GM21360 (cell line): ENCODE results near the gene OTOR.

Experiments
- ATAC-seq: cut with Tn5 transposase; IDR thresholded peaks from one replicate; pipeline ENCODE4 v1.9.1; 2021; ENCODE audit warnings: mild to moderate bottlenecking, moderate library complexity; ENCODE audit not compliant: unreplicated experiment

OTOR gene, protein sequence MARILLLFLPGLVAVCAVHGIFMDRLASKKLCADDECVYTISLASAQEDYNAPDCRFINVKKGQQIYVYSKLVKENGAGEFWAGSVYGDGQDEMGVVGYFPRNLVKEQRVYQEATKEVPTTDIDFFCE

DNA sequence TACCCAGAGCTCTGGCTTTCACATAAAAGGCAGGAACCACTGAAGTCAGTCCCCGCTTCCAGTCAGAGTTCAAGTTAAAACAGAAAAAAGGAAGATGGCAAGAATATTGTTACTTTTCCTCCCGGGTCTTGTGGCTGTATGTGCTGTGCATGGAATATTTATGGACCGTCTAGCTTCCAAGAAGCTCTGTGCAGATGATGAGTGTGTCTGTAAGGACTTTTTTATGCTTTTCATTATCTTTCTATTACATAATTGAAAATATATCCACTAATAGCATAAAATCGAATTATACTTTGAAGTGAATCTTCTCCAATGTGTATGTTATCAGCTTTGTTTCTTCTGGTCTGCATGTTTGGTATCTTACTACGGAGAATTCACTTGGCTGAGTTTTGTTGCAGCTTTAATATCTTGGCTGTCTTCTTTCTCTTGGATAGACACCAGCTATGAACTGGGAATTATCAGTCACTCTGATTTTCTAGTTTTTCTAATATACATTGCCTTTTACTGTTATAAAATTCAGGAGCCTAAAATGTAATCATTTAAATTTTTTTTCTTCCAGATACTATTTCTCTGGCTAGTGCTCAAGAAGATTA, at the start of gene OTOR:
TSS of gene OTOR (plus strand) at position 51 of the 593 bp plus-strand sequence. CDS start at position 95, 44 bp downstream.
- ATAC-seq = no peak

- no peak for ATAC-seq
Observed at GRCh38 chr20:16699293-16699692, 48.9 kb upstream of the OTOR start.

DNA sequence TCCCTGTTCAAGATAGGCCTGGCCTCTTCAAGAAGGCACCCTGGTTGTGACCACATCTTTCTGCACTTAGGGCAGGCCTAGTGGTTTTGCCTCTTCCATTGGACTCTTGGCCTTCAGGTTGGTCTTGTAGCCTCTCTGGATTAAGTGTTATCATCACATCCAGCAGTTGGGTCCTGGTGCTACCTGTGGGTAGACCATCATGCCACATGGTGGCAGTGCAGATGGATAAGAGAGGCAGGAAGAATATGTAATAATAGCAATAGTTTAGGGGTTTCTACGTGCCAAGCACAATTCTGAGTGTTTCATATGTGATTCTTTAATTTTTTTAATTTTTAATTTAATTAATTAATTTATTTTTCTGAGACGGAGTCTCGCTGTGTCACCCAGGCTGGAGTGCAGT, 46.9 kb upstream of the OTOR start:
- ATAC-seq = peak; percentile 68

- ATAC-seq = no peak
Observed at GRCh38 chr20:16703570-16703969, 44.6 kb upstream of the OTOR start.

GRCh38 chr20:16707674-16708073, 40.5 kb upstream of the OTOR start:
- peak; percentile 70 for ATAC-seq

DNA sequence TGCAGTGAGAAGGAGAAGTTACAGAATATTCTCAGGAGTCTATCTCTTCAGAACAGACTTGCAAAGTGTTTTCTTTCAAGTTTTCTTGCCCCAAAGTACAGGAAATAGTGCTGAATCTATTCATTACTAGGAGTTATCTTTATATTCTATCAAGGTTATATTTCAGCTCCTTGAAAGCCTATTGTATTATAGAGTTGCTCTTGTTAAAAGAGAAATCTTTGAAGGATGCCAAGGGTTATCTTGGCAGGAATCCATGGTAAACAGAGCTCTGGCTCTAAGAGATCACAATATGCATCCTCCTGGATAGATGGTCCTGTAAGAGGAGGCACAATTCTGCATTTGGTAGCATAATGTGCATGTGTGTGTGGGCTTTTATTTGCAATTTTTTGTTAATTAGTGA, 39.6 kb upstream of the OTOR start:
- ATAC-seq = no peak

DNA sequence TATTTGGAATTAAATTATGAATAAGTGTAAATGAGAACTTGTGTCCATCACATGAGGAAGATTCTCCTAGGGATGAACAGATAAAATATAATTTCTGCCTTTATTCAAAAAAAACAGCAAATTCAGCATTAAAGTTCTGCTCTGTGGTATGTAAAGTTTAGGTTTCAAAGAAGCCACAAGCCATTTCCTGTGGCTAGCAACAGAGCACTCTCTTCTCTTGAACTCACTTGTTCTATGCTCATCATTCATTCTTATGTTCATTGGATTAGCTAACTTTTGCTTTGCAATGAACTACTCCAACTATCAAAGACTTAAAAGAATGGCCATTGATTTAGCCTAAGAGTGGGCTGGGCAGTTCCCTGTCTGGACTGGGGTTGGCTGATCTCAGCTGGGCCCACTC, 39.1 kb upstream of the OTOR start:
- peak; percentile 66 for ATAC-seq

- ATAC-seq = no peak
Observed at GRCh38 chr20:16710781-16711180, 37.4 kb upstream of the OTOR start.

DNA sequence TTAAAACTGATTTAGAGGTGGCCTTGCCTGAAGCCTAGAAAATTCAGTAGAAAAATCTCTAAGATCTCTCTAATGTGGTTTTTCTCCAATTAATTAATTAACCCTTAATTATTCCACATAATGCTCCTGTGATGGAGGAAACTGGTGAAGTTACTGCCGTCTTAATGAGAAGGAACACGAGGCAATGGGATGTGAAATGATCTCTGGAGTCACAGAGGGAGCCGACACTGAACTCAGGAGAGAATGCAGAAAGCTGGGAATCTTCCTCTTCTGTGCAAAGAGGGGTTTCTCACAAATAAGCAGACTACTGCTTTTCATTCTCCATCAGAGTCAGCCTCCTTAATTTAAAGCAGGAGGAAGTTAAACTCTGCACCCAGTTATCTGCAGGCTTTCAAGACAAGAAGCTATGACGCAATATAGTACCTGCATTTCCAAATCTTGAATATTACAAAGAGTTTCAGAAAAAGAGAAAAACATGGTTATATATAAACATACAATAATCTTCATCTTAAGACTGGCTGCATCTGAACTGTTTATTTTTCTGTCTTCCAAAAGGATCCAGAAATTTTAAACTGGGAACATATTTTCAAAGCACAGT, 36.4 kb upstream of the OTOR start:
- no peak for ATAC-seq

- ATAC-seq = no peak
Observed at GRCh38 chr20:16712511-16712947, 35.6 kb upstream of the OTOR start.

DNA sequence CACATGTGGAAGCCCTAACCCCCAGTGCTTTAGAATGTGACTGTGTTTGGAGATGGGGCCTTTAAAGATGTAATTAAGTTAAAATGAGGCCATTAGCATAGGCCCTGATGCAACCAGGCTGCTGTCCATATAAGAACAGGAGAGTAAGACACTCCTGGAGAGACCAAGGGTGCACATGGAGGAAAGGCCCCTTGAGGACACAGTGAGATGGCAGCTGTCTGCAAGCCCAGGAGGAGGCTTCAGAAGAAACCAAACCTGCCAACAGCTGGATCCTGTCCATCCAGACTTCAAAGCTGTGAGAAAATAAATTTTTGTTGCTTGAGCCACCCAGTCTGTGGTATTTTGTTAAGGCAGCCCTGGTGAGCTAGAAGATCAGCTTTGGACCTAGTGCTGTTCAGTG, 35.1 kb upstream of the OTOR start:
- ATAC-seq = no peak

DNA sequence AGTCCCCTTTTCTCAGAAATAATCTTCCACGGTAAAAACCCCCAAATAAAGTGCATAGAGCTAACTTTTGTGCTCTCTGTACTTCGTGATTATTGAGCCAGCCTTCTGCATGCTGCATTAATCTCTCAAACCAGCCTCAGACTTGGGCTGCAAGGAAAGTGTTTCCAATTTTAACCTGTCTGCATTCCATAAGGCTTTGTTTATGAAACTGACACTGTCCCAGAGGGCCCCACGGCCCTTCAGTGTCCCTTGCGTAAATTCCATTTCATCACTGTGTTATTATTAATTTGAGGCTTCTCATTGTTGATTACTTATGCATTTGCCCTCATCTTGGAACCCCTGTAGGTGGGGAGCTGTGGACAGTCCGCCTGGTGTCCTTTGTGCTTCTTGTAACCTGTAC, 33.9 kb upstream of the OTOR start:
- ATAC-seq = no peak

DNA sequence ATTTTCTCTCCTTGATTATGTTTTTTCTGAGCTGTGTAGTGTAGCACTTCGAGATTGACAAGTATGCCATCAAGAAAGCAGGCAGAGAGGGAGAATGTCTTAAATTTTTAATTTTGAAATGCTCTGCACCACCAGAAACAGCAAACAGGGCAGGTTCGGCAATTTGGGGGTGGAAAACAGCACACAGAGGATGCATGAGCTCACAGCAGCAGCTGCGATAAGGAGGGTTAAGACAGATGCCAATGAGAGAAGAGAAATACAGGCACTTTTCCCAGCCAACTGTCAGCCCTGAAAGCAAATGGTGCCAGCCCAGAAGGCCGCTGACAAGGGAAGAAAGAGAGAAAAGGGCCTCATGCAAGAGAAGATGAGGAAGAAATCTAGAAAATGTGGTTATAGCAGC, 33.4 kb upstream of the OTOR start:
- no peak for ATAC-seq

- no peak for ATAC-seq
Observed at GRCh38 chr20:16719421-16719820, 28.7 kb upstream of the OTOR start.

DNA sequence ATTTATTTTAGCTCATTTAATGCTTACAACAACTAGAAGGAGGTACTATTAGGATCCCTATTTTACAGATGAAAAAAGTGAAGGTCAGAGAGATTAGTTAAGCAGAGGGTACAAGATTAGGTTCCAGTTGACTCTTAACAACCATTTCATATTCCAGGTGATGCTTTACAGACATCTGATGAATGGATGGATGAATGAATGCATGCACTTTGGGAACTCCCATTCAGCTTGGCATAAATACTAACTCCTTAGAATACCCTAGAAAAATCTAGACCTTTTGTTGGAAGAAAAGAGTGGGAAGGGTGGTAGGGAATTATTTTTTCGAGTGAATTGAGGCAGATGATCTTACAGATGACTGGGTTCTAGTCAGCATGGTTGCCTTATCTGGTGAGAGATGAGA, 19.1 kb upstream of the OTOR start:
- no peak for ATAC-seq

DNA sequence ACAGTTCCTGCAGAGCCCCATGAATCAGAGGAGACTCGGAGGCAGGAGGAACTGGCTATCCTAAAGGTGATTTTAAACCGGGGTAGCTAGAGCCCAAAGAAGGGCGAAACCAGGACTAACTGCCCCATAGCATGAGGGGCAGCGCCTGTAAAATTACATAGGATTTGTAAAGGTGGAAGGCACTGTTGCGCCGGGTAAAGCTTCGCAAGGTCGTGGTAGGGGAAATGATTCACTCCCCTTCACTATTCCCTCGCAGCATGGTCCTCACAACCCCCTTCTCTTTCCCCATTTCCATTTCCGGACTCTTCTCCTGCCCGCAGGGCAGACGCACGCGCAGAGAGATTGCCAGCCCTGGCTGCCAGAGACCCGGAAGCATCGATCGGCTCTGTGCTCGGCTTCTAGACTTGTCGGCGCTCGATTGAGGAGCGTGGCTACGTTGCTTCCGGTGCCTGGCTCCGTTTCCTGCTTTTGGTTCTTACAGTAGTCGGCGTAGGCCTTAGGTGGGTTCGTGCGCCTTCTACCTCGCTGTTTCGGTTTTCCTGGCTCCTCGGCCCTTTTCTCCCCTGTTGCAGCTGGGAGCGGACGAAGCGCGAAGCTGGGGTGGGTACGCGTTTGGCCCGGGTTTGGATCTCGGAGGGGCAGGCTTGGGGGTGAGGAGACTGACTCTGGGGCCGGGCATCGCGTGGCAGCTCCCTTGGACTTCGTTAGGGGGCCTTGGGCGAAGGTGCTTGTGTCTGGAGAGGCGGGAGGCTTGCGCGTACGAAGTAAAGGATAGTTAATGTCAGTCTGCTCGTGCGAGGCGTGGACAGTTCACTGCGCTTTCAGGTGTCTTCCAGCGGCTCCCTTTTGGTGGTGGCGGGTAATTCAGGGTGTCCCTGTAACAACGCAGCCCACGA, 18.3 kb upstream of the OTOR start, which contains the start of gene SNRPB2:
TSS of gene SNRPB2 (plus strand) at position 462 of the 896 bp plus-strand sequence. CDS start 1,677 bp downstream, outside the sequence.
- ATAC-seq = peak; percentile 99

DNA sequence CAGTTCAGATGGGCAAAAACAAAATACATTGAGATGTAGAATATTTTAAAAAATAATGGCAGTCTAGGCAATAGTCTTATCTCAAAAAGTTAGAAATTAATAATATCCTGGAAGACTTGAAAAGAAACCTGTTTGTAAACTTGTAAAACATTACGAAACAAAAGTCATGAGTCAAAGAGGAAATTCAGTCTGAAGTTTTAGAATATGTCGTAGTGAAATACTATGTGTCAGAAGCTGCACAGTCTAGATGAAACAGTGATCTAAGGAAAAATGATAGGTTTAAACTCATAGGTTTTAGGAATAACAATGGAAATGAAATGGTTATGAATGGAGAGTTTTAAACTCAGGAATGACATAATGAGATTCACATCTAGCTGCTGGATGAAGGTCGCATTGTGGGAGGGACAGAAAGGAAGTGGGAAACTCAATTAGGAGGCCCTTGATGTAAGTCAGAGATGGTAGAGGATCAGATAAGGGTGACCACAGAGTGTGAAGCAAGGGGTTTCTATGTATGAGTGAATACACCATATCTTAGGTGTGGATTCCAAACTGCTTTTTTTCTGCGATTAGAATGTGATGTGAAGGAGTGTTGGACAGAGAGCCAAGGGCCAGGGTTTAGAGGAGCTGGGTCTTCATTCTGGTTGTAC, 15.5 kb upstream of the OTOR start:
- ATAC-seq = no peak

- no peak for ATAC-seq
Observed at GRCh38 chr20:16740365-16741072, 7.6 kb upstream of the OTOR start.

GRCh38 chr20:16744178-16744807, 3.9 kb upstream of the OTOR start:
- ATAC-seq = no peak

- ATAC-seq = no peak
Observed at GRCh38 chr20:16745204-16745603, 3.0 kb upstream of the OTOR start.
